ENCODE measurements around the gene MEPE.
"Not testable (repeated sequence)": the region's sequence is repeated elsewhere in the genome, so short reads cannot be mapped to it uniquely, and the experiment has no call there.

MEPE gene

DNA sequence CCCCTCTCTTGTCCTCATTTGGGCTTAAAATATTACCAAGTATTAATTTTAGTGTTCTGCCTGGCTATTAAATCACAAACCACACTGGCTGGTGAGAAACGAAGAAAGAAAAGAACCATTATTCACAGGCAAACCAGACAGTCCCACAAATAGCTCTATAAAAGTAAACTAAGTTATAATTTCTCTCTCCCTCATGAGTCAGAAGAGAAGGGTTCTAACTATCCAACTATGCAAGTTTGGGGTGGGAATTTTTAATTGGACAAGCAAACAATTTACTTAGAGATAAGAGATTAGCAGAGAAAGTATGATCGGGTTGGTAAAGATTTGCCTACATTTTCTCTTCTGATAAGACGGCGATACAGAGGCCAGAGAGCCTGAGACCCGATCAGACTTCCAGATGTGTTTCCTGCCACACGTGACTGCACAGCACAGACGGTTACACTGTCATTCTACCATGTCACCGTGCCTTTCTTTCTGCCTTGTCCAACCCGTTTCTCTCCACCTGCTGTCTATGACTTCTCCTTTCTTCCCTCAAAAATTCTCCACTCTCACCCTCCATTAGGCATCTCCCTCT is 52.3 kb downstream of the MEPE start:
- no peak for DNase-seq (ENCODE audit: low read depth in 3 of 3)

DNA sequence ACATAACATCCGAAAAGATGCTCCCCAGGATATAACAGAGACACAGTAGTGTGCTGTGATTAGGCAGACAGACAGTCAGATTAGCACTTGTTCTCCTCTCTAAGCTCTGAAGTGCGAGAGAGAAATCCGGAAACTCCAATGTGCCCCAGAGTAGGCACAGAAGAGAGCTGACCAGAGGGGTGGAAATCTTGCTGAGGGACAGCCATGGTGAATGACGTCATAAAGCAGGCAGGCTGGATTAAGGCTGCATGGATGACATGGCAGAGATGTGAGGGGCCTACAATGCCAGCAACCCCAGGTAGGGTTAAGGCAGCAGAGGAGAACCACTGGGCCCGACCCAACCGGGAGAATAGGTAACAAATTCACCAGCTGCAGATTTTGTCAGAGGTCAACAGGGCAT is 53.3 kb downstream of the MEPE start:
- DNase-seq (ENCODE audit: low read depth in 3 of 3): no peak

DNA sequence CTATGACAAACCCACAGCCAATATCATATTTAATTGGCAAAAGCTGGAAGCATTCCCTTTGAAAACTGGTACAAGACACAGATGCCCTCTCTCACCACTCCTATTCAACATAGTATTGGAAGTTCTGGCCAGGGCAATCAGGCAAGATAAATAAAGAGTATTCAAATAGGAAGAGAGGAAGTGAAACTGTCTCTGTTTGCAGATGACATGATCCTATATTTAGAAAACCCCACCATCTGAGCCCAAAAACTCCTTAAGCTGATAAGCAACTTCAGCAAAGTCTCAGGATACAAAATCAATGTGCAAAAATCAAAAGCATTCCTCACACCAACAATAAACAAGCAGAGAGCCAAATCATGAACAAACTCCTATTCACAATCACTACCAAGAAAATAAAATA is 58.0 kb downstream of the MEPE start:
- not testable (repeated sequence) for DNase-seq (ENCODE audit: low read depth in 3 of 3)

DNA sequence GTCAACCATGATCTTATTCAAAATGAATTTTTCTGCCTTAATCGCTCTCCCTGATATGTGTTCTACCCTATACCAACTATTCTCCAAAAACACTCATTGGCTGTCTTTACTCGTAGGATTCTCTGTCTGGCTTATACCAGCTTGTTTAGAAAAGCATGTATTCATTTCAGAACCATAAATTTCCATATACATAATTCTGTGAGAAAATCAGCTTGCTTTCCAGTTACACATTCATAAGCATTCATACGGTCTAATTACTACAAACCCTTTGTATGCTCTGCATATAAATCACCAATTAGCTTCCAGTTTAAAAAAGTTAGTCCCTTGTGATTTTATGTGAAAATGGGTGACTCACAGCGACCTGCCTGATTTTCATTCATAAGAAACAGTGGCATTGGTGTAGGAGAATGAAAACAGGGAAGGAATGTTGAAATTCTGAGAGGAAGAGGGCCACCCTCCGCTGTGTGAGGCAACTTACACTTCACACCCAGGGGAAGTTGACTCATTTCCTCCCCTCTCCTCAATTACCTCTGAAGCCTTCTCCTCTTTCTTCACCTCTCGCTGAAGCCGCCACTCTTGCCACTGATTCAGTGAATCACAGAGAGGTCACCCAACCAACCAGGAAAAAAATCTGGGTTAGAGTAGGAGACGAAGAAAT is 63.3 kb downstream of the MEPE start:
- peak in 2 of 3 donors; percentile 5 to 10 for DNase-seq (ENCODE audit: low read depth in 3 of 3)
